Skeletal muscle satellite cell (primary cell): ENCODE results near the gene KRT35.
A peak's percentile ranks its signal among the peaks of the same experiment; 100 is the strongest.

ENCODE experiments used
- H3K27me3 ChIP-seq: 2 replicates; pipeline ENCODE4 v1.7.0; 2013; ENCODE audit warnings: low read length; ENCODE audit not compliant: control insufficient read depth, insufficient read depth
- H3K36me3 ChIP-seq: 2 replicates; pipeline ENCODE4 v1.7.0; 2013; ENCODE audit warnings: mild to moderate bottlenecking, control low read depth, low read length; ENCODE audit not compliant: insufficient read depth
- H3K4me1 ChIP-seq: 2 replicates; pipeline ENCODE4 v1.7.0; 2013; ENCODE audit warnings: low read length; ENCODE audit not compliant: control insufficient read depth, insufficient read depth
- H3K4me2 ChIP-seq: 2 replicates; pipeline ENCODE4 v1.7.0; 2013; ENCODE audit warnings: mild to moderate bottlenecking, low read length
- H3K4me3 ChIP-seq: 2 replicates; pipeline ENCODE4 v1.7.0; 2013; ENCODE audit warnings: low read length
- H3K9ac ChIP-seq: 2 replicates; pipeline ENCODE4 v1.7.0; 2013; ENCODE audit warnings: mild to moderate bottlenecking, low read depth, low read length, moderate library complexity
- H3K9me3 ChIP-seq: replicated peaks from 2 replicates; pipeline ENCODE4 v1.7.0; 2013; ENCODE audit warnings: mild to moderate bottlenecking, control low read depth, low read length
- small RNA-seq: library from RNA; depleted of rRNA; stranded (forward); fragments of <200 nt; gene quantifications from one replicate; pipeline ENCODE3, GENCODE V24; 2012

KRT35 gene

DNA sequence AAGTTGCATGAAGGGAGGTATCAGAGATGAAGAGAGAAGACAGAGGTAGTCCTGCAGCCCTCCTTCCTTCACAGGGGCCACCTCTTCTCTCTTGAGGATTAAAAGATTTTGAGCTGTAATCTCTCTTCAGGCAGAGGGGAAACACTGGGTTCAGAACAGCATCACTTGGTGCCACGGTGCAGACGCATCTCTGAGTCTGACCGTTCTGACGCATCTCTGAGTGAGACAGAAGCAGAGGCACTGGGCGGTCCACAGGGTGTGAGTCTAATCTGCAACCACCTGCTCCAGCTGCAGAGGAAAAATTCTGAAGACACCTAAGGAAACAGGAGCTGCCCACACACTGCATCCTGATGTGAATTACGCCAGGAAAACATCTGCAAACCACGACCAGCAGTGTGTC is 51.3 kb downstream of the KRT35 start:
- Histone ChIP-seq H3K9ac (no peak overlapping the region), H3K4me3 (no peak overlapping the region), H3K4me1 (no peaks in the 10 kb centered on the region)

DNA sequence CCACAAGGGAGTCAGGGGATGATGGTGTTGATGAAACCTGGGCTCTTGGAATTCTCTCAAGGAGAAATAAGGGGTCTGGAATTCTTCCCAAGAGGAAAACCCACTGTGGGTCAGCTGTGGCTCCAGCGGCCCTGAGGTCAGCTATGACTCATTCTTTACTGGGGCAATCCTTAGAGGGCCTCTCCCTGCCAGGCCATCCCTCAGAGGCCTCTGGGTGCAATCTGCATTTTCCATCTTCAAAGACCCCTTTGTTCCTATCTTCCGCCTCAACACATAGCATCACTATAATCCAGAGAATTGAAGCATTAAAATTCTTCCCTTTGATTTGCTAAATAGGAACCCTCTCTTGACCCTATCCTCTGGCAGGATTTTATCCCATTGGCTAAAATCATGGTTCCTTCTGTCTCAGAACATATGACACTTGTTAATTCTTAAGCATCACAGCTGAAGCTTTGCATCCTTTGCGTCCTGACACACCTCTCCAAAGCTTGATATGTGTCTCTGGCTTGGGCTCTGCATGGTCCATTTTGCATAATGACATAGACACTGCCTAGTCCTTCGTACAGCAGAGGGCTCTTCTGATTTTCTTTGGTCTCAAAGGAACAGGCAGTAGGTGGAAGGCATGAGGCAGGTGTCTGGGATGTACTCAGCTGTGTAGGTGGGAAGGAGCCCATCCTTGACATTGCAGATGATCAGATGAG is 52.2 kb downstream of the KRT35 start:
- Histone ChIP-seq H3K9ac (no peak overlapping the region), H3K4me1 (no peaks in the 10 kb centered on the region), H3K4me2 (no peak overlapping the region), H3K9me3 (no peaks in the 10 kb centered on the region), H3K27me3 (peaks cover 3% of the 10 kb centered on the region), H3K4me3 (no peak overlapping the region), H3K36me3 (no peaks in the 10 kb centered on the region)

More for the DNA sequence above, 51.3 kb downstream of the KRT35 start:
- no peaks in the 10 kb centered on the region for H3K9me3 ChIP-seq
- H3K27me3 ChIP-seq = peaks cover 11% of the 10 kb centered on the region
- no peak overlapping the region for H3K4me2 ChIP-seq
- no peaks in the 10 kb centered on the region for H3K36me3 ChIP-seq

Small RNA genes lying within 50 kb of the gene (small RNA-seq; reads per million reads assigned to genes)
- gene RNU2-32P = 18.3 reads per million, percentile 93 among the genes with 10 or more reads in this experiment
